Raji (cell line): ENCODE results near the gene PPP1R16B.

Experiments used
- POLR2A ChIP-seq: IDR thresholded peaks from 2 replicates; pipeline ENCODE4 v1.6.1; 2011; ENCODE audit warnings: low read depth, low read length, control low read depth; ENCODE audit not compliant: insufficient read depth

The PPP1R16B gene

GRCh38 chr20:38885357-38885756, 79.9 kb downstream of the PPP1R16B start:
- no peak for TF ChIP-seq POLR2A

GRCh38 chr20:38888059-38888831, 82.7 kb downstream of the PPP1R16B start:
- TF ChIP-seq POLR2A, result no peak

DNA sequence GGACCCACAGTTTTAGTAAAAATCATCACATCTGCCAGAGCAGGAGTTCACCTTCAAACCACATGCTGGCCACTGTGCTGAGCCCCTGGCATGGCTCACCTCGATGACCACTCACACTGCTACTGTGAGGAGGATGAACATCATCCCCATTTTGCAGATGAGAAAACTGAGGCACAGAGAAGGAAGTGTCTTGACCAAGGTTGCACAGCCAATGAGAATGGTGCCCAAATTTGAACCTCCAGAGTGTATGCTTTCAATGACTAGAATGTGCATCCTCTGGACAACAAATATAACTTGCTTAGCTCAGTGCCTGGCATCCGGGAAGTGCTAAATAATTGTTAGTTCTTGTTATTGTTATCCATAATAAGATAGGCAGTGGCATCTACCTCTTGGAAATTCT, 83.6 kb downstream of the PPP1R16B start:
- TF ChIP-seq POLR2A, result no peak

GRCh38 chr20:38889792-38890496, 84.4 kb downstream of the PPP1R16B start:
- TF ChIP-seq POLR2A, result no peak

- no peak for TF ChIP-seq POLR2A
Observed at GRCh38 chr20:38890497-38890818, 85.0 kb downstream of the PPP1R16B start.

- TF ChIP-seq POLR2A, result no peak
Observed at GRCh38 chr20:38892091-38892981, 86.8 kb downstream of the PPP1R16B start.

DNA sequence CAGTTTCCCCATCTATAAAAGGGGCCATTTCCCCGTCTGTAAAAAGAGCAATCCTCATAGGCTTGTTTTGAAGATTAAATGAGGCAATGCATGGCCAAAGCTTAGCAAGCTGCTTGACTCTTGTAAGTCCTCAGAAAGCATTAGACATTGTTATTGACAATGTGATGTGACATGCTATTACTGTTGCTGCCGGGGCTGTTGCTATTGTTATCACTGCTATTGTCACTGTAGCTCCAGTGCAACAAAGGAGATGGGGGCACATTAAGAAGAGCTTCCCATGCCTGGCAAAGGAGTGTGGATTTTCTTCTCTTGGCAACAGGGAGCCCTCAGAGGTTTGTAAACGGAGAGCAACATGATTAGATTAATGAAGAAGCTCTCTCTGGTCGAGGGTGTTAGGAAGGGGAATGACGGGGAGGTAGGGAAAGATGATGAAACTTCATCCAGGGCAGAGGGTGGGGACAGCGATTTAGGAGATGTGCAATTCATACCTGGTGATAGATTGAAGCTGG, 87.6 kb downstream of the PPP1R16B start:
- TF ChIP-seq POLR2A, result no peak

- no peak for TF ChIP-seq POLR2A
Observed at GRCh38 chr20:38893565-38894090, 88.1 kb downstream of the PPP1R16B start.

GRCh38 chr20:38894091-38894847, 88.8 kb downstream of the PPP1R16B start:
- TF ChIP-seq POLR2A, result no peak

- no peak for TF ChIP-seq POLR2A
Observed at GRCh38 chr20:38895098-38895949, 89.8 kb downstream of the PPP1R16B start.

DNA sequence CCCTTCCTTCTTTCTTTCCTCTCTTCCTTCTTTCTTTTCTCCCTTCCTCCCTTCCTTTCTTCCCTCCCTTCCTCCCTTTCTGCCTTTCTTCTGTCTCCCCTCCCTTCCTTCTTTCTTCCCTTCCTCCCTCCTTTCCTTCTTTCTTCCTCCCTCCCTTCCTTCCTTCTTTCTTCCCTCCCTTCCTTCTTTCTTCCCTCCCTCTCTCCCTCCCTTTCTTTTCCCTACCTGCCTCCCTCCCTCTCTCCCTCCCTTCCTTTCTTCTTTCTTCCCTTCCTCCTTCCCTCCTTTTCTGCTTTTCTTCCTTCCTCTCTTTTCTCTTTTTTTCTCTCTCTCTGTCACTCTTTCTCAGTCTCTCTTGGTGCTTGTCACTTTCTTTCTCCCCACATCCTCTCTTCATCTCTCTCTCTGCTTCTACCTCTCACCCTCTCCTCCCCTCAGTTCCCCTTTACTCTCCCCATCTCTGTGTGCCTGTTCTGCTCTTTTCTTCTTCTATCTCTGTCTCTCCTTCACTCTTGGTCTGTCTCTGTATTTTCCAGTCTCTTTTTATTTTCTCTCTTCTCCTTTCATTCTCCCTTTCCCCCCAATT, 90.6 kb downstream of the PPP1R16B start:
- TF ChIP-seq POLR2A, result no peak

DNA sequence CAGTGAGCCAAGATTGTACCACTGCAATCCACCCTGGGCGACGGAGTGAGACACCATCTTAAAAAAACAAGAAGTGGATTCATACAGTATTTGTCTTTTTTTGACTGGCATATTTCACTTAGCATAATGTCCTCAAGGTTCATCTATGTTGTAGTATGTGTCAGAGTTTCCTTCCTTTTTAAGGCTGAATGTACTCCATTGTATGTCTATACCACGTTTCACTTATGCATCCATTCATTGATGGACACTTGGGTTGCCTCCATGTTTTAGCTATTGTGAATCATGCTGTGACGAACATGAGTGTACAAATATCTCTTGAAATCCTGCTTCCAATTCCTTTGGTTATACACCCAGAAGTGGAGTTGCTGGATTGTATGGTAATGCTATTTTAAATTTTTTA, 91.8 kb downstream of the PPP1R16B start:
- no peak for TF ChIP-seq POLR2A

- no peak for TF ChIP-seq POLR2A
Observed at GRCh38 chr20:38900606-38901005, 95.1 kb downstream of the PPP1R16B start.
